PC-3 (cell line): Measurements from ENCODE around the gene KRTAP12-3. TPM values are rescaled to one million over a fixed set of nuclear protein-coding genes. Genes with fewer than 3 reads are reported as not detected.
"Not testable (repeated sequence)": the region's sequence is repeated elsewhere in the genome, so short reads cannot be mapped to it uniquely, and the experiment has no call there.

Source experiments
- ATAC-seq: fragments of 200-7000 bp; cut with Tn5 transposase; 2 replicates; pipeline ENCODE4 v1.9.1; 2020; ENCODE audit warnings: mild to moderate bottlenecking, moderate library complexity
- BruUV-seq: library from RNA; stranded (reverse); fragments of 400-500 nt; replicated peaks from 2 replicates; lab custom pipeline; 2021; lab: Mats Ljungman, UMichigan
- CTCF ChIA-PET: fragments of 300-600 bp; sonication (Branson Sonifier 250); formaldehyde crosslinking; loops from one replicate; lab custom pipeline; 2022; ENCODE audit warnings: antibody characterized with exemption; lab: Charles Lee
- POLR2A ChIA-PET: fragments of 300-600 bp; sonication (Branson Sonifier 250); formaldehyde crosslinking; loops from one replicate; lab custom pipeline; 2022; ENCODE audit warnings: antibody characterized with exemption; ENCODE audit not compliant: unreplicated experiment; lab: Charles Lee
- DNase-seq: peaks from one replicate; pipeline ENCODE4 v3.0.0-alpha.2; 2015
- H2AFZ ChIP-seq: fragments of 300-600 bp; sonication (generic); 2 replicates; pipeline ENCODE4 v1.6.0; 2016; ENCODE audit warnings: antibody characterized with exemption, low read length
- H3F3A ChIP-seq: fragments of 300-600 bp; sonication (generic); one replicate; pipeline ENCODE4 v1.6.0; 2017; ENCODE audit warnings: antibody characterized with exemption, low read length, control low read depth, mild to moderate bottlenecking; ENCODE audit not compliant: unreplicated experiment
- H3K27ac ChIP-seq: fragments of 300-600 bp; sonication (generic); 2 replicates; pipeline ENCODE4 v1.5.1; 2016; ENCODE audit warnings: mild to moderate bottlenecking, low read length
- H3K27me3 ChIP-seq: fragments of 300-600 bp; sonication (generic); 2 replicates; pipeline ENCODE4 v1.6.1; 2016; ENCODE audit warnings: low read length, mixed read lengths
- H3K36me3 ChIP-seq: fragments of 300-600 bp; sonication (generic); 2 replicates; pipeline ENCODE4 v1.6.1; 2016; ENCODE audit warnings: low read depth, mixed run types, low read length, mixed read lengths
- H3K4me1 ChIP-seq: fragments of 300-600 bp; sonication (generic); 2 replicates; pipeline ENCODE4 v1.5.1; 2016; ENCODE audit warnings: low read length; ENCODE audit not compliant: insufficient read depth
- H3K4me2 ChIP-seq: fragments of 300-600 bp; sonication (generic); 2 replicates; pipeline ENCODE4 v1.6.0; 2016; ENCODE audit warnings: low read length
- H3K4me3 ChIP-seq: fragments of 300-600 bp; sonication (generic); 2 replicates; pipeline ENCODE4 v1.5.1; 2016; ENCODE audit warnings: mild to moderate bottlenecking, low read length, mixed read lengths
- H3K79me2 ChIP-seq: fragments of 300-600 bp; sonication (generic); 2 replicates; pipeline ENCODE4 v1.6.1; 2017; ENCODE audit warnings: low read length, mixed read lengths
- H3K9ac ChIP-seq: fragments of 300-600 bp; sonication (generic); 2 replicates; pipeline ENCODE4 v1.6.0; 2016; ENCODE audit warnings: mild to moderate bottlenecking, low read length
- H3K9me2 ChIP-seq: fragments of 300-600 bp; sonication (generic); replicated peaks from 2 replicates; pipeline ENCODE4 v1.6.1; 2016; ENCODE audit warnings: mixed run types, low read length, mixed read lengths
- H3K9me3 ChIP-seq: fragments of 300-600 bp; sonication (generic); 2 replicates; pipeline ENCODE4 v1.6.1; 2016; ENCODE audit warnings: low read length, mixed read lengths
- H4K20me1 ChIP-seq: fragments of 300-600 bp; sonication (generic); 2 replicates; pipeline ENCODE4 v1.6.1; 2016; ENCODE audit warnings: low read length, mixed read lengths
- CTCF ChIP-seq: fragments of 300-600 bp; sonication (generic); conservative IDR thresholded peaks from 2 replicates; pipeline ENCODE4 v1.5.1; 2017; ENCODE audit warnings: antibody characterized with exemption, low read depth, mild to moderate bottlenecking, low read length
- EZH2 ChIP-seq: fragments of 300-600 bp; sonication (generic); IDR thresholded peaks from one replicate; pipeline ENCODE4 v1.6.1; 2017; ENCODE audit warnings: antibody characterized with exemption, mild to moderate bottlenecking, low read length; ENCODE audit not compliant: unreplicated experiment
- EZH2phosphoT487 ChIP-seq: fragments of 300-600 bp; sonication (generic); IDR thresholded peaks from 2 replicates; pipeline ENCODE4 v1.6.1; 2018; ENCODE audit warnings: mild to moderate bottlenecking, antibody characterized with exemption, low read length, borderline replicate concordance
- intact Hi-C: fragments of 100-400 bp; cut with micrococcal nuclease; formaldehyde crosslinking; loops from 2 replicates; pipeline ENCODE4 v1.9.0; 2023
- total RNA-seq: library from RNA; depleted of rRNA; stranded (reverse); fragments of >200 nt; gene quantifications from 2 replicates; pipeline ENCODE4 v1.2.3, GENCODE V29; 2014

The KRTAP12-3 gene
- total RNA-seq, 1 experiment from 2014 or later = not detected

- no peak for TF ChIP-seq CTCF
- TF ChIP-seq EZH2phosphoT487 = no peak
- no peak for TF ChIP-seq EZH2
- CTCF ChIA-PET = no interaction called here
- no TSS peak for BruUV-seq
- no peak overlapping the region for H3K4me2 ChIP-seq
- H3F3A ChIP-seq = no peaks in the 10 kb centered on the region
- H3K4me3 ChIP-seq = no peak overlapping the region
- DNase-seq (no peak), ATAC-seq (no peak)
- H3K9me2 ChIP-seq = no peaks in the 10 kb centered on the region
- no peaks in the 10 kb centered on the region for H3K36me3 ChIP-seq
- 0 out of 2 replicates have a peak, but pooled peaks cover 7% of the 10 kb centered on the region for H3K9me3 ChIP-seq
- H3K79me2 ChIP-seq = no peaks in the 10 kb centered on the region
- POLR2A ChIA-PET = no interaction called here
- H3K9ac ChIP-seq = no peak overlapping the region
- no peak overlapping the region for H3K27ac ChIP-seq
- H4K20me1 ChIP-seq = no peaks in the 10 kb centered on the region
- no peak overlapping the region for H2AFZ ChIP-seq
- no peaks in the 10 kb centered on the region for H3K27me3 ChIP-seq
- intact Hi-C loops = no loop called here
- no peaks in the 10 kb centered on the region for H3K4me1 ChIP-seq
Observed at GRCh38 chr21:44636209-44637017, 21.3 kb upstream of the KRTAP12-3 start.

GRCh38 chr21:44637018-44637850 is 20.5 kb upstream of the KRTAP12-3 start, which contains the start of gene KRTAP10-10:
TSS of gene KRTAP10-10 (plus strand) at chr21:44637356. CDS start at chr21:44637418, 62 bp downstream.
- BruUV-seq = no TSS peak
- H3K9me2 ChIP-seq = no peaks in the 10 kb centered on the region
- H3K27me3 ChIP-seq = no peaks in the 10 kb centered on the region
- no peak for TF ChIP-seq CTCF
- TF ChIP-seq EZH2phosphoT487 = no peak
- TF ChIP-seq EZH2 = no peak
- no peaks in the 10 kb centered on the region for H3K36me3 ChIP-seq
- no peak within 1 kb of the TSS for H3K4me2 ChIP-seq
- no peak within 1 kb of the TSS for H2AFZ ChIP-seq
- no peak within 1 kb of the TSS for H3K27ac ChIP-seq
- ChIA-PET POLR2A (no interaction called here), CTCF (no interaction called here)
- DNase-seq (no peak), ATAC-seq (no peak)
- H3K9ac ChIP-seq = no peak within 1 kb of the TSS
- no peaks in the 10 kb centered on the region for H3F3A ChIP-seq
- no peaks in the 10 kb centered on the region for H3K4me1 ChIP-seq
- no peaks in the 10 kb centered on the region for H4K20me1 ChIP-seq
- H3K9me3 ChIP-seq = 0 out of 2 replicates have a peak, but pooled peaks cover 7% of the 10 kb centered on the region
- no peak within 1 kb of the TSS for H3K4me3 ChIP-seq
- no peaks in the 10 kb centered on the region for H3K79me2 ChIP-seq
- intact Hi-C loops = no loop called here

GRCh38 chr21:44637851-44638348 is 19.8 kb upstream of the KRTAP12-3 start:
- intact Hi-C loops, H4K20me1 ChIP-seq, H3K9me2 ChIP-seq, H3K36me3 ChIP-seq, POLR2A ChIA-PET, CTCF ChIA-PET, BruUV-seq, H3F3A ChIP-seq, H3K4me3 ChIP-seq, H3K9me3 ChIP-seq, H3K4me1 ChIP-seq, H3K9ac ChIP-seq, H3K79me2 ChIP-seq, H3K27ac ChIP-seq, H3K4me2 ChIP-seq, DNase-seq, ATAC-seq, H2AFZ ChIP-seq, H3K27me3 ChIP-seq: not testable (repeated sequence)

GRCh38 chr21:44638506-44639330 is 19.0 kb upstream of the KRTAP12-3 start:
- H3K4me1 ChIP-seq, H3K9me2 ChIP-seq, H2AFZ ChIP-seq, H4K20me1 ChIP-seq, ATAC-seq, H3K4me2 ChIP-seq, H3F3A ChIP-seq, H3K27ac ChIP-seq, H3K79me2 ChIP-seq, DNase-seq, POLR2A ChIA-PET, H3K4me3 ChIP-seq, CTCF ChIA-PET, BruUV-seq, intact Hi-C loops, H3K9ac ChIP-seq, H3K27me3 ChIP-seq, H3K9me3 ChIP-seq, H3K36me3 ChIP-seq: not testable (repeated sequence)
